Measurements from ENCODE around the gene CCDC51.

CCDC51 gene

DNA sequence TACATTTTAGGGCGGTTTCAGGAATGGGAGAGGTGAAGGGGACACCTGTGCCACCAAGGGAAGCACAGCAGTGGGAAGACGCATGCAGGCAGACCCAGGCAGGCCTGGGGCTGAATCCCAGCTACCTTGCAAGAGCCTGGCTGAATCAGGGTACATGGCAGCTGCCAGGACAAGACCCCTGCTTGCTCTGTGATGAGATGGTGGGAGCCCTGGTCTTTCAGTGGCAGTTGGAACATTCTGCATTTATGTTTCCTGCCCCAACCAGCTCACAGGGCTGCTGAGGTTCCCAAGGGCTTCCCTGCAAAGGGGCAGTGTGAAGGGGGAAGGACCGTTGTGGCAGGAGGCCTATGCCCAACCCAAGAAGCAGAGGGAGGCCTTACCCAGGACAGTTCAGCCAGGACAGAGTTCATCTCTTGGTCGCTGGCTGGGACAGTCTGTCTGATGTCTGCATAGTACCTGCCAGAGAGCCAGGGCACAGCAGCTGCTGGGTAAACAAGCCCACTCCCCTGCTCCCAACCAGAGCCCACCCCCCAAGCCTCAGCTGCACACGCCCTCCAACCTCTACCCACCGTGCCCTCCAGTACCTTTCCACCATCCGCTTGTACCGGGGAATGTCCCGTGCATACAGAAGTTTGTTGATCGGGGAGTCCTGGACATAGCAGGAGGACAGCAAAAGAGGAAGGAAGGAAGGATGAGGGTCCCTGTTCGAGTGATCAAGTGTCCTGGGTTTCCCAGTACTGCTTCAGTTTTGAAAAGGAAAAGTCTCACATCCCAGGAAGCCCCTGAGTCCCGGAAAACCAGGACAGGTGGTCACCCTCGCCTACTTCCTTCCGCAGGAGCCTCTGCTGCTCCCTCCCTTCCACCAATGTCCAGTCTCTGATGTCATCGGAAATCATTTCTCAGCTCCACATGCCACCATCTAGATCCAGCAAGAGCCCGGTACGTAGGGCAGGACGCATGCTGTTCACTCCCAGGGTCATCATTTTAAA is 33.2 kb downstream of the CCDC51 start:
- no peaks in the 10 kb centered on the region for H3K27me3 ChIP-seq (replicated peaks)
- no peaks in the 10 kb centered on the region for H3K36me3 ChIP-seq (replicated peaks)
- TF ChIP-seq, protein P1, sequence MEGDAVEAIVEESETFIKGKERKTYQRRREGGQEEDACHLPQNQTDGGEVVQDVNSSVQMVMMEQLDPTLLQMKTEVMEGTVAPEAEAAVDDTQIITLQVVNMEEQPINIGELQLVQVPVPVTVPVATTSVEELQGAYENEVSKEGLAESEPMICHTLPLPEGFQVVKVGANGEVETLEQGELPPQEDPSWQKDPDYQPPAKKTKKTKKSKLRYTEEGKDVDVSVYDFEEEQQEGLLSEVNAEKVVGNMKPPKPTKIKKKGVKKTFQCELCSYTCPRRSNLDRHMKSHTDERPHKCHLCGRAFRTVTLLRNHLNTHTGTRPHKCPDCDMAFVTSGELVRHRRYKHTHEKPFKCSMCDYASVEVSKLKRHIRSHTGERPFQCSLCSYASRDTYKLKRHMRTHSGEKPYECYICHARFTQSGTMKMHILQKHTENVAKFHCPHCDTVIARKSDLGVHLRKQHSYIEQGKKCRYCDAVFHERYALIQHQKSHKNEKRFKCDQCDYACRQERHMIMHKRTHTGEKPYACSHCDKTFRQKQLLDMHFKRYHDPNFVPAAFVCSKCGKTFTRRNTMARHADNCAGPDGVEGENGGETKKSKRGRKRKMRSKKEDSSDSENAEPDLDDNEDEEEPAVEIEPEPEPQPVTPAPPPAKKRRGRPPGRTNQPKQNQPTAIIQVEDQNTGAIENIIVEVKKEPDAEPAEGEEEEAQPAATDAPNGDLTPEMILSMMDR (IDR thresholded peaks at IDR 0.05; ENCODE audit: low read depth, low read length, missing control alignments), result no peak
- H3K4me3 ChIP-seq (ENCODE audit: low read depth, low read length), result no peak overlapping the region
- no peak for DNase-seq
- H3K27ac ChIP-seq, result no peak overlapping the region
- in situ Hi-C loops (cut with HindIII; ENCODE audit: low pct_ligation_motif_present, low sequenced_read_pairs), result no loop called here

- Histone ChIP-seq H3K36me3 (replicated peaks) (no peaks in the 10 kb centered on the region), H3K4me3 (ENCODE audit: low read depth, low read length) (no peak overlapping the region), H3K27me3 (replicated peaks) (no peaks in the 10 kb centered on the region), H3K27ac (no peak overlapping the region)
- TF ChIP-seq, protein P1 (IDR thresholded peaks at IDR 0.05; ENCODE audit: low read depth, low read length, missing control alignments), result no peak
- in situ Hi-C loops (cut with HindIII; ENCODE audit: low pct_ligation_motif_present, low sequenced_read_pairs), result no loop called here
- no peak for DNase-seq
Observed at GRCh38 chr3:48405971-48406370, 33.9 kb downstream of the CCDC51 start.

- no peak for DNase-seq
- H3K27me3 ChIP-seq (replicated peaks), result no peaks in the 10 kb centered on the region
- in situ Hi-C loops (cut with HindIII; ENCODE audit: low pct_ligation_motif_present, low sequenced_read_pairs), result no loop called here
Observed at GRCh38 chr3:48405343-48405881, 34.5 kb downstream of the CCDC51 start.

GRCh38 chr3:48404440-48405342 is 35.2 kb downstream of the CCDC51 start:
- H3K27ac ChIP-seq, result no peak overlapping the region
- TF ChIP-seq, protein P1 (IDR thresholded peaks at IDR 0.05; ENCODE audit: low read depth, low read length, missing control alignments), result no peak
- in situ Hi-C loops (cut with HindIII; ENCODE audit: low pct_ligation_motif_present, low sequenced_read_pairs), result no loop called here
- no peak for DNase-seq
- H3K4me3 ChIP-seq (ENCODE audit: low read depth, low read length), result no peak overlapping the region
- H3K27me3 ChIP-seq (replicated peaks), result no peaks in the 10 kb centered on the region
- no peaks in the 10 kb centered on the region for H3K36me3 ChIP-seq (replicated peaks)

More at GRCh38 chr3:48405343-48405881, 34.5 kb downstream of the CCDC51 start:
- Histone ChIP-seq H3K4me3 (ENCODE audit: low read depth, low read length) (no peak overlapping the region), H3K27ac (no peak overlapping the region), H3K36me3 (replicated peaks) (no peaks in the 10 kb centered on the region)
- TF ChIP-seq, protein P1 (IDR thresholded peaks at IDR 0.05; ENCODE audit: low read depth, low read length, missing control alignments), result no peak

DNA sequence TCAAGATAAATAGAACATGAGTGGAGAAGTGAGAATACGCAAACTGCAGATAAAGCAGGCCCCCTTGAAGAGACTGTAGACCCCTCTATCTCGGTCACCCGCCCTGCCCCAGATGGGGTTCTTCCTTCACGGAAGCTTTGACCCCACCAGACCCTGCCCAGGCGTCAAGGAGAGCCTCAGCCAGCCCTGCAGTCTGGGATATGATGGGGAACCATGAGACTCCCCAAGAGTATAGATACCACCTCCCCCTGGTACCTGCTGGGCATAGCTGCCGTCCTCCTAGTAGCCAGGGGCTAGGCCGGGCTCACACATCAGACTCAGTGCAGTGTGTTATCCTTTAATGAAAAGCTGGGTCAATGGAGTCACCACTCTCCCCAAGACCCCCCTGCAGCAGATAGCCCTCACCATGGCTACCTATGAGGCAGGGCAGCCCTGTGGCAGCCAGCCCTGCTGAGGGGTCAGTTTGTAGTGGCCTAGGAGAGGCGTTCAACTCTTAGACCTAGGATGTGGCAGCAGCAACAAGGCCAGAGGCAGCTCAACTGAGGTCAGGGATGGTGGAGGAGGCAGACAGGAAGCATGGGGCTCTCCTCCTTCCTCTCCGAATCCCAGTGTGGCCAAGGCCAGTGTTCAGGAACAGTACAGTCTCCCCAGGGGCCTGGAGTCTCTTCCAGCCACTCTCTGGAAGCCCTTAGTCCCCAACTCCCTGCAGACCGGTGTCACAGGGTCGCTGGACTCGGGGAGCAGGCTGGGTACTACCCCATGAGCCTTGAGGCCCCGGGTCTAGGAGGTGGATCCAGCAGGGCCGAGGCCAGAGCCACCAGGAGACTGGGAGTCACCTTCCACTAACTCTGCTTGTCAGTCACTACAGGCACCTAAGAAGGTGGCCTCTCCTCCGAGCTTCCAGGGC is 36.1 kb downstream of the CCDC51 start:
- H3K27me3 ChIP-seq (replicated peaks), result no peaks in the 10 kb centered on the region
- H3K27ac ChIP-seq, result no peak overlapping the region
- H3K36me3 ChIP-seq (replicated peaks), result no peaks in the 10 kb centered on the region
- TF ChIP-seq, protein P1 (IDR thresholded peaks at IDR 0.05; ENCODE audit: low read depth, low read length, missing control alignments), result no peak
- in situ Hi-C loops (cut with HindIII; ENCODE audit: low pct_ligation_motif_present, low sequenced_read_pairs), result no loop called here
- no peak for DNase-seq
- no peak overlapping the region for H3K4me3 ChIP-seq (ENCODE audit: low read depth, low read length)

All from brain microvascular endothelial cell (primary cell).